Type B pancreatic cell (in vitro differentiated cells): Measurements from ENCODE around the gene RPAIN. TPM values are rescaled to one million over a fixed set of nuclear protein-coding genes. Genes with fewer than 3 reads are reported as not detected.

Experiments
- DNase-seq: peaks from one replicate; pipeline ENCODE4 v3.0.0; 2021; ENCODE audit warnings: mixed read lengths; ENCODE audit not compliant: unreplicated experiment; ENCODE audit errors: extremely low spot score
- H3K27ac Mint-ChIP-seq: 2 replicates; pipeline ENCODE4 v1.8.0; 2021; ENCODE audit warnings: mild to moderate bottlenecking, mixed read lengths
- H3K27me3 Mint-ChIP-seq: 2 replicates; pipeline ENCODE4 v1.8.0; 2021; ENCODE audit warnings: mixed read lengths
- H3K36me3 Mint-ChIP-seq: 2 replicates; pipeline ENCODE4 v1.8.0; 2021; ENCODE audit warnings: mixed read lengths
- H3K4me1 Mint-ChIP-seq: one replicate; pipeline ENCODE4 v1.8.0; 2021; ENCODE audit warnings: mixed read lengths; ENCODE audit not compliant: unreplicated experiment
- H3K4me3 Mint-ChIP-seq: 2 replicates; pipeline ENCODE4 v1.8.0; 2021; ENCODE audit warnings: mild to moderate bottlenecking, mixed read lengths
- H3K9me3 Mint-ChIP-seq: 2 replicates; pipeline ENCODE4 v1.8.0; 2021; ENCODE audit warnings: mixed read lengths
- CTCF ChIP-seq: fragments of 200-600 bp; sonication (generic); conservative IDR thresholded peaks from 2 replicates; pipeline ENCODE4 v1.5.0; 2021; ENCODE audit warnings: antibody characterized with exemption, mild to moderate bottlenecking
- total RNA-seq: library from RNA; stranded (reverse); gene quantifications from 2 replicates; pipeline ENCODE4 v1.2.1, GENCODE V29; 2021; ENCODE audit warnings: low replicate concordance

Gene RPAIN
- total RNA-seq, 1 donor from 2014 or later: 70.8 TPM

GRCh38 chr17:5418858-5419355 lies 1.1 kb upstream of the RPAIN start:
- no peak for DNase-seq

GRCh38 chr17:5419356-5419958 lies 525 bp upstream of the RPAIN start, which contains the start of gene NUP88:
TSS of gene NUP88 (minus strand) at chr17:5419662. CDS start at chr17:5419650, 12 bp downstream.
- Mint-ChIP-seq H3K9me3 (no peaks in the 10 kb centered on the region), H3K27ac (peak within 1 kb of the TSS; percentile 99), H3K4me1 (peaks cover 16% of the 10 kb centered on the region), H3K36me3 (peaks cover 17% of the 10 kb centered on the region), H3K4me3 (peak within 1 kb of the TSS; percentile 97), H3K27me3 (no peaks in the 10 kb centered on the region)
- TF ChIP-seq CTCF: no peak
- DNase-seq: peak; percentile 97

More at GRCh38 chr17:5418858-5419355, 1.1 kb upstream of the RPAIN start:
- H3K27ac Mint-ChIP-seq: peak overlapping the region; percentile 99
- peaks cover 17% of the 10 kb centered on the region for H3K36me3 Mint-ChIP-seq
- peaks cover 16% of the 10 kb centered on the region for H3K4me1 Mint-ChIP-seq
- H3K9me3 Mint-ChIP-seq: no peaks in the 10 kb centered on the region
- H3K4me3 Mint-ChIP-seq: peak overlapping the region; percentile 97
- TF ChIP-seq CTCF: no peak
- no peaks in the 10 kb centered on the region for H3K27me3 Mint-ChIP-seq

- peaks cover 14% of the 10 kb centered on the region for H3K36me3 Mint-ChIP-seq
Measured at GRCh38 chr17:5422505-5422904, 2.5 kb downstream of the RPAIN start.

GRCh38 chr17:5424909-5425308 lies 4.9 kb downstream of the RPAIN start:
- H3K4me1 Mint-ChIP-seq: peaks cover 16% of the 10 kb centered on the region
- no peak for DNase-seq
- peaks cover 29% of the 10 kb centered on the region for H3K36me3 Mint-ChIP-seq
- H3K27me3 Mint-ChIP-seq: no peaks in the 10 kb centered on the region
- no peaks in the 10 kb centered on the region for H3K9me3 Mint-ChIP-seq
- TF ChIP-seq CTCF: no peak
- no peak overlapping the region for H3K27ac Mint-ChIP-seq
- H3K4me3 Mint-ChIP-seq: no peak overlapping the region

More at GRCh38 chr17:5422505-5422904, 2.5 kb downstream of the RPAIN start:
- peak overlapping the region; percentile 48 for H3K4me3 Mint-ChIP-seq
- H3K4me1 Mint-ChIP-seq: peaks cover 16% of the 10 kb centered on the region
- no peak for TF ChIP-seq CTCF
- DNase-seq: no peak
- H3K27me3 Mint-ChIP-seq: no peaks in the 10 kb centered on the region
- peak overlapping the region; percentile 83 for H3K27ac Mint-ChIP-seq
- H3K9me3 Mint-ChIP-seq: no peaks in the 10 kb centered on the region

GRCh38 chr17:5425826-5426225 lies 5.8 kb downstream of the RPAIN start:
- Mint-ChIP-seq H3K9me3 (no peaks in the 10 kb centered on the region), H3K36me3 (peaks cover 27% of the 10 kb centered on the region), H3K4me1 (peaks cover 11% of the 10 kb centered on the region), H3K4me3 (no peak overlapping the region), H3K27ac (no peak overlapping the region), H3K27me3 (no peaks in the 10 kb centered on the region)
- TF ChIP-seq CTCF: no peak
- no peak for DNase-seq
